Amniotic epithelial cell (primary cell): ENCODE measurements around the gene RAPH1.
A peak's percentile ranks its signal among the peaks of the same experiment; 100 is the strongest.

Experiments used
- DNase-seq: peaks from one replicate; pipeline ENCODE4 v3.0.0-alpha.2; 2010; ENCODE audit warnings: low read depth

Gene RAPH1

GRCh38 chr2:203484266-203485112 lies 50.6 kb downstream of the RAPH1 start:
- peak; percentile 32 for DNase-seq

- DNase-seq: no peak
Observed at GRCh38 chr2:203480623-203481022, 54.5 kb downstream of the RAPH1 start.

GRCh38 chr2:203476881-203477280 lies 58.2 kb downstream of the RAPH1 start:
- DNase-seq: no peak

GRCh38 chr2:203471323-203471722 lies 63.8 kb downstream of the RAPH1 start:
- DNase-seq: no peak

- DNase-seq: peak; percentile 36
Observed at GRCh38 chr2:203470371-203470770, 64.7 kb downstream of the RAPH1 start.

GRCh38 chr2:203469546-203469945 lies 65.6 kb downstream of the RAPH1 start:
- no peak for DNase-seq

GRCh38 chr2:203463266-203463678 lies 71.8 kb downstream of the RAPH1 start:
- DNase-seq: no peak

- DNase-seq: no peak
Observed at GRCh38 chr2:203462308-203462707, 72.8 kb downstream of the RAPH1 start.

GRCh38 chr2:203461746-203462145 lies 73.4 kb downstream of the RAPH1 start:
- peak; percentile 24 for DNase-seq

GRCh38 chr2:203455209-203455608 lies 79.9 kb downstream of the RAPH1 start:
- no peak for DNase-seq

- peak; percentile 63 for DNase-seq
Observed at GRCh38 chr2:203453858-203454451, 81.1 kb downstream of the RAPH1 start.

- DNase-seq: peak; percentile 64
Observed at GRCh38 chr2:203451689-203452088, 83.4 kb downstream of the RAPH1 start.

- peak; percentile 63 for DNase-seq
Observed at GRCh38 chr2:203451011-203451410, 84.1 kb downstream of the RAPH1 start.

GRCh38 chr2:203450561-203450960 lies 84.5 kb downstream of the RAPH1 start:
- no peak for DNase-seq

GRCh38 chr2:203446780-203447179 lies 88.3 kb downstream of the RAPH1 start:
- no peak for DNase-seq

- DNase-seq: peak; percentile 71
Observed at GRCh38 chr2:203446071-203446481, 89.0 kb downstream of the RAPH1 start.

GRCh38 chr2:203444738-203445137 lies 90.4 kb downstream of the RAPH1 start:
- no peak for DNase-seq

GRCh38 chr2:203442463-203442862 lies 92.6 kb downstream of the RAPH1 start:
- DNase-seq: no peak

GRCh38 chr2:203441463-203441862 lies 93.6 kb downstream of the RAPH1 start:
- DNase-seq: no peak

GRCh38 chr2:203440671-203441070 lies 94.4 kb downstream of the RAPH1 start:
- DNase-seq: no peak

- DNase-seq: peak; percentile 29
Observed at GRCh38 chr2:203438528-203438927, 96.6 kb downstream of the RAPH1 start.

- peak; percentile 48 for DNase-seq
Observed at GRCh38 chr2:203437511-203437910, 97.6 kb downstream of the RAPH1 start.

GRCh38 chr2:203436496-203436895 lies 98.6 kb downstream of the RAPH1 start:
- no peak for DNase-seq

- no peak for DNase-seq
Observed at GRCh38 chr2:203432811-203433210, 102.3 kb downstream of the RAPH1 start.
